NT2/D1 (cell line): ENCODE data around the gene ACP1.

Experiments
- DNase-seq: peaks from one replicate; pipeline ENCODE4 v3.0.0-alpha.2; 2011; ENCODE audit warnings: low read depth, low spot score
- H3K27me3 ChIP-seq: 2 replicates; pipeline ENCODE4 v1.6.0; 2011; ENCODE audit warnings: mild to moderate bottlenecking; ENCODE audit not compliant: insufficient read length, insufficient read depth
- H3K36me3 ChIP-seq: 2 replicates; pipeline ENCODE4 v1.6.1; 2011; ENCODE audit warnings: mild to moderate bottlenecking, low read length, mixed read lengths; ENCODE audit not compliant: insufficient read depth, insufficient read length
- H3K4me1 ChIP-seq: 2 replicates; pipeline ENCODE4 v1.5.1; 2011; ENCODE audit not compliant: insufficient read depth, insufficient read length
- H3K4me3 ChIP-seq: 2 replicates; pipeline ENCODE4 v1.5.1; 2011; ENCODE audit warnings: low read depth; ENCODE audit not compliant: insufficient read length
- H3K9ac ChIP-seq: 2 replicates; pipeline ENCODE4 v1.6.0; 2011; ENCODE audit warnings: low read depth; ENCODE audit not compliant: insufficient read length
- H3K9me3 ChIP-seq: 2 replicates; pipeline ENCODE4 v1.5.1; 2011; ENCODE audit warnings: mild to moderate bottlenecking, low read length; ENCODE audit not compliant: insufficient read depth
- SUZ12 ChIP-seq: IDR thresholded peaks from 2 replicates; pipeline ENCODE4 v1.6.1; 2011; ENCODE audit not compliant: insufficient read length, insufficient read depth; ENCODE audit errors: extremely low read depth
- YY1 ChIP-seq: IDR thresholded peaks from 2 replicates; pipeline ENCODE4 v1.6.1; 2011; ENCODE audit not compliant: insufficient read length, insufficient read depth
- ZNF274 ChIP-seq: IDR thresholded peaks from 2 replicates; pipeline ENCODE4 v1.6.1; 2011; ENCODE audit warnings: mild to moderate bottlenecking, low read depth, low read length

ACP1 gene

GRCh38 chr2:244547-244946 lies 20.2 kb upstream of the ACP1 start:
- DNase-seq, result no peak
- Histone ChIP-seq H3K27me3 (no peaks in the 10 kb centered on the region), H3K4me1 (no peaks in the 10 kb centered on the region), H3K9ac (no peak overlapping the region), H3K4me3 (no peak overlapping the region), H3K9me3 (no peaks in the 10 kb centered on the region), H3K36me3 (peaks cover 9% of the 10 kb centered on the region)
- TF ChIP-seq YY1 (no peak), ZNF274 (no peak), SUZ12 (no peak)

GRCh38 chr2:246489-247144 lies 18.1 kb upstream of the ACP1 start:
- no peak overlapping the region for H3K4me3 ChIP-seq
- peaks cover 9% of the 10 kb centered on the region for H3K36me3 ChIP-seq
- DNase-seq, result peak; percentile 38
- no peaks in the 10 kb centered on the region for H3K27me3 ChIP-seq
- H3K4me1 ChIP-seq, result no peaks in the 10 kb centered on the region
- H3K9ac ChIP-seq, result no peak overlapping the region
- TF ChIP-seq ZNF274, result no peak
- TF ChIP-seq YY1, result no peak
- no peak for TF ChIP-seq SUZ12
- no peaks in the 10 kb centered on the region for H3K9me3 ChIP-seq

- no peak overlapping the region for H3K9ac ChIP-seq
- DNase-seq, result no peak
- H3K4me3 ChIP-seq, result no peak overlapping the region
- no peak for TF ChIP-seq ZNF274
- no peak for TF ChIP-seq YY1
- TF ChIP-seq SUZ12, result no peak
- peaks cover 9% of the 10 kb centered on the region for H3K36me3 ChIP-seq
- no peaks in the 10 kb centered on the region for H3K9me3 ChIP-seq
- no peaks in the 10 kb centered on the region for H3K4me1 ChIP-seq
- no peaks in the 10 kb centered on the region for H3K27me3 ChIP-seq
Observed at GRCh38 chr2:248724-249123, 16.0 kb upstream of the ACP1 start.

DNA sequence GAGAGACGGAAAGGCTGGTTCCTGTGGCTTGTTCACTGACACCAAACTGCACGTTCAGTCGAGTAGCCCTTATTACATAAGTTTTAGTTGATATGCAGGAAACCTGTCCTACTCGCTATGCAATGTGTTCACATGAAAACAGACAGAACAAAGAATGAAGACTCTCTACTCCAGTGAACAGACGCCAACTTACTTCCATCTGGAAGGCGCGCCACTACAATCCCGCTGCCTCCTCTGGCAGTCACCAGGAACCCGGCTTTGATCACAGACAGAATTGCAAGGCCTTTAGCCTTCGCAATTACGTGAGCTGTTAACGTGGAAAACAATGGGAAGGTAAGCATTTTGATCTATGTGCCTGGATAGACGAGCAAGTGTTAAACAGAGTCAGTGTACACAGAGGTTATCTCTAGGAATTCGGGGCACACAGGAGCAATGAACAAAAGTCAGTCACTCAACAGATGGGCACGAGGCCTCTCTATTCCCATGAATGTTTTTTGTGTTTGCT lies 15.2 kb upstream of the ACP1 start:
- no peak for DNase-seq
- Histone ChIP-seq H3K9ac (no peak overlapping the region), H3K4me3 (no peak overlapping the region), H3K27me3 (no peaks in the 10 kb centered on the region), H3K4me1 (no peaks in the 10 kb centered on the region), H3K9me3 (no peaks in the 10 kb centered on the region), H3K36me3 (peaks cover 9% of the 10 kb centered on the region)
- no peak for TF ChIP-seq ZNF274

GRCh38 chr2:252001-252602 lies 12.6 kb upstream of the ACP1 start:
- Histone ChIP-seq H3K9ac (no peak overlapping the region), H3K36me3 (peaks cover 3% of the 10 kb centered on the region), H3K27me3 (no peaks in the 10 kb centered on the region), H3K4me3 (no peak overlapping the region), H3K4me1 (no peaks in the 10 kb centered on the region), H3K9me3 (no peaks in the 10 kb centered on the region)
- DNase-seq, result no peak
- TF ChIP-seq SUZ12, result no peak
- no peak for TF ChIP-seq ZNF274

- H3K4me1 ChIP-seq, result no peaks in the 10 kb centered on the region
- H3K9ac ChIP-seq, result no peak overlapping the region
- no peaks in the 10 kb centered on the region for H3K36me3 ChIP-seq
- no peaks in the 10 kb centered on the region for H3K9me3 ChIP-seq
- TF ChIP-seq YY1 (no peak), ZNF274 (no peak), SUZ12 (no peak)
- no peaks in the 10 kb centered on the region for H3K27me3 ChIP-seq
- no peak for DNase-seq
- H3K4me3 ChIP-seq, result no peak overlapping the region
Observed at GRCh38 chr2:253202-253638, 11.5 kb upstream of the ACP1 start.

- DNase-seq, result no peak
- no peak for TF ChIP-seq SUZ12
- Histone ChIP-seq H3K36me3 (no peaks in the 10 kb centered on the region), H3K9me3 (no peaks in the 10 kb centered on the region), H3K4me1 (no peaks in the 10 kb centered on the region), H3K27me3 (no peaks in the 10 kb centered on the region), H3K4me3 (no peak overlapping the region), H3K9ac (no peak overlapping the region)
Observed at GRCh38 chr2:254241-254640, 10.5 kb upstream of the ACP1 start.
